OCI-LY7 (cell line): ENCODE measurements around the gene CNTN4. TPM values are rescaled to one million over a fixed set of nuclear protein-coding genes. Genes with fewer than 3 reads are reported as not detected.

Experiments used
- BruUV-seq: library from RNA; stranded (reverse); fragments of 400-500 nt; replicated peaks from 2 replicates; lab custom pipeline; 2021; lab: Mats Ljungman, UMichigan
- CTCF ChIA-PET: fragments of 300-600 bp; sonication (Branson Sonifier 250); formaldehyde crosslinking; loops from one replicate; lab custom pipeline; 2022; ENCODE audit warnings: antibody characterized with exemption; ENCODE audit not compliant: unreplicated experiment; lab: Charles Lee
- POLR2A ChIA-PET: fragments of 300-600 bp; sonication (Branson Sonifier 250); formaldehyde crosslinking; loops from one replicate; lab custom pipeline; 2022; ENCODE audit warnings: antibody characterized with exemption; lab: Charles Lee
- DNase-seq: peaks from one replicate; pipeline ENCODE4 v3.0.0-alpha.2; 2015; ENCODE audit warnings: low spot score
- H2AFZ ChIP-seq: fragments of 200-600 bp; sonication (generic), shearing (Covaris generic); 2 replicates; pipeline ENCODE4 v1.6.1; 2014; ENCODE audit warnings: mild to moderate bottlenecking, antibody characterized with exemption, low read length, moderate library complexity
- H3K27ac ChIP-seq: fragments of 200-600 bp; sonication (generic); 2 replicates; pipeline ENCODE4 v1.5.1; 2014; ENCODE audit warnings: mixed run types, low read depth, mild to moderate bottlenecking, moderate library complexity, low read length, inconsistent platforms; ENCODE audit not compliant: poor library complexity, severe bottlenecking
- H3K36me3 ChIP-seq: fragments of 200-600 bp; sonication (generic); 2 replicates; pipeline ENCODE4 v1.6.1; 2014; ENCODE audit warnings: mild to moderate bottlenecking, antibody characterized with exemption, low read length, moderate library complexity, mixed read lengths; ENCODE audit not compliant: insufficient read depth
- H3K4me1 ChIP-seq: fragments of 200-600 bp; sonication (generic); 2 replicates; pipeline ENCODE4 v1.5.1; 2014; ENCODE audit warnings: mild to moderate bottlenecking, low read length; ENCODE audit not compliant: insufficient read depth, poor library complexity, severe bottlenecking
- H3K4me2 ChIP-seq: fragments of 200-600 bp; sonication (generic); 2 replicates; pipeline ENCODE4 v1.6.1; 2014; ENCODE audit warnings: mild to moderate bottlenecking, low read length
- H3K4me3 ChIP-seq: fragments of 200-600 bp; sonication (generic); 2 replicates; pipeline ENCODE4 v1.5.1; 2014; ENCODE audit warnings: mild to moderate bottlenecking, low read depth, low read length; ENCODE audit not compliant: poor library complexity, severe bottlenecking
- H3K79me2 ChIP-seq: fragments of 200-600 bp; sonication (generic); 2 replicates; pipeline ENCODE4 v1.6.1; 2016; ENCODE audit warnings: low read depth, mild to moderate bottlenecking, low read length, moderate library complexity, mixed read lengths; ENCODE audit not compliant: insufficient read depth
- H3K9me2 ChIP-seq: fragments of 200-600 bp; sonication (generic); 2 replicates; pipeline ENCODE4 v1.6.1; 2016; ENCODE audit warnings: mild to moderate bottlenecking, low read length, mixed read lengths; ENCODE audit not compliant: insufficient read depth
- H3K9me3 ChIP-seq: fragments of 200-600 bp; sonication (generic); 2 replicates; pipeline ENCODE4 v1.6.1; 2014; ENCODE audit warnings: mild to moderate bottlenecking, mixed run types, low read length, mixed read lengths
- H4K20me1 ChIP-seq: fragments of 200-600 bp; sonication (generic); 2 replicates; pipeline ENCODE4 v1.6.1; 2014; ENCODE audit warnings: mild to moderate bottlenecking, antibody characterized with exemption, low read length, moderate library complexity, mixed read lengths; ENCODE audit not compliant: insufficient read depth
- EZH2phosphoT487 ChIP-seq: fragments of 200-600 bp; sonication (generic); IDR thresholded peaks from 2 replicates; pipeline ENCODE4 v1.6.1; 2018; ENCODE audit warnings: low read depth, borderline replicate concordance, mild to moderate bottlenecking, mixed run types, antibody characterized with exemption, low read length, moderate library complexity, mixed read lengths
- intact Hi-C: fragments of 100-400 bp; cut with micrococcal nuclease; formaldehyde crosslinking; loops from one replicate; pipeline ENCODE4 v1.10.0; 2022; ENCODE audit not compliant: unreplicated experiment
- total RNA-seq, 2 experiments: library from RNA; depleted of rRNA in 1 of 2; stranded (reverse); fragments of >200 nt in 1 of 2; shearing (Covaris generic) in 1 of 2; gene quantifications; 2 replicates each; pipeline ENCODE4 v1.2.3, GENCODE V29; 2014 to 2022
- TF ChIP-seq, protein P1 (sequence below): fragments of 200-600 bp; sonication (generic); conservative IDR thresholded peaks from 2 replicates; pipeline ENCODE4 v1.5.1; 2014; ENCODE audit warnings: mild to moderate bottlenecking, antibody characterized with exemption, low read length, moderate library complexity, mixed read lengths

The CNTN4 gene
- total RNA-seq, 2 experiments from 2014 or later: not detected

- no peaks in the 10 kb centered on the region for H3K9me3 ChIP-seq
- no peaks in the 10 kb centered on the region for H3K9me2 ChIP-seq
- H3K4me1 ChIP-seq: no peaks in the 10 kb centered on the region
- no peak overlapping the region for H3K27ac ChIP-seq
- intact Hi-C loops: no loop called here
- ChIA-PET CTCF (no interaction called here), POLR2A (interaction anchor here (0.6 to 0.7 kb wide), 5 partner anchors 10 to 987 kb away, joined by 3 to 12 read pairs (median 4); no protein-coding TSS in a partner anchor)
- H4K20me1 ChIP-seq: no peaks in the 10 kb centered on the region
- no peak overlapping the region for H2AFZ ChIP-seq
- no peak overlapping the region for H3K4me2 ChIP-seq
- no TSS peak for BruUV-seq
- H3K4me3 ChIP-seq: no peak overlapping the region
- H3K36me3 ChIP-seq: no peaks in the 10 kb centered on the region
- DNase-seq: no peak
- TF ChIP-seq EZH2phosphoT487: no peak
- TF ChIP-seq, protein P1, sequence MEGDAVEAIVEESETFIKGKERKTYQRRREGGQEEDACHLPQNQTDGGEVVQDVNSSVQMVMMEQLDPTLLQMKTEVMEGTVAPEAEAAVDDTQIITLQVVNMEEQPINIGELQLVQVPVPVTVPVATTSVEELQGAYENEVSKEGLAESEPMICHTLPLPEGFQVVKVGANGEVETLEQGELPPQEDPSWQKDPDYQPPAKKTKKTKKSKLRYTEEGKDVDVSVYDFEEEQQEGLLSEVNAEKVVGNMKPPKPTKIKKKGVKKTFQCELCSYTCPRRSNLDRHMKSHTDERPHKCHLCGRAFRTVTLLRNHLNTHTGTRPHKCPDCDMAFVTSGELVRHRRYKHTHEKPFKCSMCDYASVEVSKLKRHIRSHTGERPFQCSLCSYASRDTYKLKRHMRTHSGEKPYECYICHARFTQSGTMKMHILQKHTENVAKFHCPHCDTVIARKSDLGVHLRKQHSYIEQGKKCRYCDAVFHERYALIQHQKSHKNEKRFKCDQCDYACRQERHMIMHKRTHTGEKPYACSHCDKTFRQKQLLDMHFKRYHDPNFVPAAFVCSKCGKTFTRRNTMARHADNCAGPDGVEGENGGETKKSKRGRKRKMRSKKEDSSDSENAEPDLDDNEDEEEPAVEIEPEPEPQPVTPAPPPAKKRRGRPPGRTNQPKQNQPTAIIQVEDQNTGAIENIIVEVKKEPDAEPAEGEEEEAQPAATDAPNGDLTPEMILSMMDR: no peak
- H3K79me2 ChIP-seq: no peaks in the 10 kb centered on the region
These were observed 500.8 kb downstream of the CNTN4 start for GRCh38 chr3:2599471-2599870.

DNA sequence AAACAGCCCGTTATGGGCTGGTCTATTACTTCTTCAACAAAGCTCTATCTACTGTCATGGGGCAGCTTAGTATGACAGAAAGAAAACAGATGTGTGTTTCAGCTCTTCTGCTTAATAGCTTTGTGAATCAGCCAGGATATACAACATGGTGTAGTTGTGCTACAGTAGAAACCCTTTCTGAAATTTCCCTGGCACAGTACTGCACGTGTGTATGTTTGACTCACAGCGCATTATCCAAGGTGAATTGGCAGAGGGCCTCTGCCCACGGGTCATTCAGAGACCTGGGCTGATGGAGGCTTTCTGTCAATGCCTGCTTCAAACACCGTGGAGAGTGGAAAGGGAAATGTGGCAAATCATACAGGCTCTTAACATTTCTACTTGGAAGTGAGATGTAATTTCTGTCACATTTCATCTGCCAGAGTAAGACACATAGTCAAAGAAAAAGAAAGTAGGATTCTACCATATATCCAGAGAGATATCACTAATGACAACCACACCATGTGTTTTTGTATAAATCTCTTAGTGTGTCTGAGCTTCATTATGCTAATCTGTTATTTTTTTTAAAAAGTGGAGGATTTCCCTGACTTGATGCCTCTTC is 505.1 kb downstream of the CNTN4 start:
- H3K4me2 ChIP-seq: no peak overlapping the region
- TF ChIP-seq, protein P1: no peak
- no peak for DNase-seq
- no peak overlapping the region for H3K27ac ChIP-seq
- intact Hi-C loops: no loop called here
- H3K36me3 ChIP-seq: no peaks in the 10 kb centered on the region
- BruUV-seq: no TSS peak
- ChIA-PET CTCF (no interaction called here), POLR2A (interaction anchor here (0.6 kb wide), 1 partner anchor 794 kb away, joined by 4 read pairs; no protein-coding TSS in a partner anchor)
- H3K4me3 ChIP-seq: no peak overlapping the region
- no peaks in the 10 kb centered on the region for H4K20me1 ChIP-seq
- no peaks in the 10 kb centered on the region for H3K79me2 ChIP-seq
- H2AFZ ChIP-seq: no peak overlapping the region
- no peaks in the 10 kb centered on the region for H3K9me3 ChIP-seq
- H3K9me2 ChIP-seq: no peaks in the 10 kb centered on the region
- no peaks in the 10 kb centered on the region for H3K4me1 ChIP-seq

DNA sequence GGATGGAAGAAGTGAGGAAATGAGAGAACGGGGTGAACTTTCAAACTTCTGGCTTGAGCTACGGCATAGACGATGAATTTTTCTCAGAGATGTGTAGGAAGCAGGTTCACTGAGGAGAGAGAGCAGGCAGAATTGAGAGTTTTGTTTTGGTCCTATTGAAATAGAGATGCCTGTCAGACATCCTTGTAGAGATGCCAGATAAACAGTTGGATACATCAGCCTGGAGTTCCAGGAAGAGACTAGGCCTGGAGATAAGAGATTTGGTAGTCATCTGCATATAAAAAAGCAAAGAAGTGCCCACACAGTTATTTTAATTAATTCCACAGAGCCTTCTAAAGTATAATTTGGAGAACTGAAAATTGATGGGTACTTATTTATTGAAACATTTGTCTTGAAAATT is 515.9 kb downstream of the CNTN4 start:
- H3K4me3 ChIP-seq: no peak overlapping the region
- intact Hi-C loops: no loop called here
- no peaks in the 10 kb centered on the region for H3K4me1 ChIP-seq
- BruUV-seq: no TSS peak
- no peaks in the 10 kb centered on the region for H3K9me3 ChIP-seq
- ChIA-PET CTCF (no interaction called here), POLR2A (no interaction called here)
- H3K9me2 ChIP-seq: no peaks in the 10 kb centered on the region
- H4K20me1 ChIP-seq: no peaks in the 10 kb centered on the region
- DNase-seq: no peak
- no peak overlapping the region for H2AFZ ChIP-seq
- H3K4me2 ChIP-seq: no peak overlapping the region
- H3K79me2 ChIP-seq: no peaks in the 10 kb centered on the region
- H3K36me3 ChIP-seq: no peaks in the 10 kb centered on the region
- TF ChIP-seq, protein P1: no peak
- no peak for TF ChIP-seq EZH2phosphoT487
- H3K27ac ChIP-seq: no peak overlapping the region
